K562 (cell line): Measurements from ENCODE around the gene RACK1. TPM values are rescaled to one million over a fixed set of nuclear protein-coding genes. Genes with fewer than 3 reads are reported as not detected.

Experiments
- ATAC-seq: fragments of 200-7000 bp; cut with Tn5 transposase; 3 replicates; pipeline ENCODE4 v1.9.1; 2020; ENCODE audit warnings: moderate library complexity
- BruUV-seq: library from RNA; stranded (reverse); fragments of 400-500 nt; replicated peaks from 2 replicates; lab custom pipeline; 2021; lab: Mats Ljungman, UMichigan
- CTCF ChIA-PET: fragments of 300-600 bp; formaldehyde crosslinking; extraction: SDS; loops from one replicate; lab custom pipeline; 2021; ENCODE audit warnings: low intra/inter-chr PET ratio; lab: Yijun Ruan, JAX
- POLR2A ChIA-PET: fragments of 300-600, 350-650 bp; sonication (Branson Sonifier 250); formaldehyde crosslinking; extraction: SDS; loops from one replicate; lab custom pipeline; 2021; ENCODE audit warnings: antibody characterized with exemption, inconsistent platforms; lab: Yijun Ruan, JAX
- DNase-seq, 4 experiments: peaks; one replicate each; pipeline versions ENCODE4 v3.0.0 to v3.0.0-alpha.2; 2011 to 2018; ENCODE audit warnings: low spot score in 3 of 4, mixed read lengths in 3 of 4; ENCODE audit errors: extremely low read depth in 1 of 4
- FAIRE-seq: peaks from 2 replicates; lab custom pipeline; 2011; peaks lifted over from hg19 to GRCh38; lab: Jason Lieb, UNC
- H2AFZ ChIP-seq: 2 replicates; pipeline ENCODE4 v1.6.0; 2011; ENCODE audit warnings: low read depth, low read length, control low read depth, inconsistent platforms
- H3K27ac ChIP-seq: fragments of 200-600 bp; 3 replicates; pipeline ENCODE4 v1.8.0; 2011; ENCODE audit warnings: low read depth, mild to moderate bottlenecking, control low read depth, inconsistent platforms, low read length, moderate library complexity, mixed read lengths; ENCODE audit errors: extremely low read depth
- H3K27me3 ChIP-seq, 2 experiments: fragments of 300-600 bp in 1 of 2; 2 replicates in 1 of 2; 3 replicates in 1 of 2; pipeline versions ENCODE4 v1.6.0 to v1.8.0; 2011; ENCODE audit warnings: inconsistent platforms in 2 of 2, low read length in 2 of 2, mild to moderate bottlenecking in 1 of 2, mixed read lengths in 1 of 2, moderate library complexity in 1 of 2; ENCODE audit not compliant: control insufficient read depth in 2 of 2, insufficient read depth in 2 of 2
- H3K36me3 ChIP-seq: fragments of 300-600 bp; 3 replicates; pipeline ENCODE4 v1.8.0; 2011; ENCODE audit warnings: mild to moderate bottlenecking, low read length, inconsistent platforms; ENCODE audit not compliant: control insufficient read depth, insufficient read depth
- H3K4me1 ChIP-seq, 2 experiments: fragments of 200-600 bp in 1 of 2; replicated peaks in 1 of 2; 2 replicates in 1 of 2; 3 replicates in 1 of 2; pipeline versions ENCODE4 v1.5.1 to v1.8.0; 2011; ENCODE audit warnings: inconsistent platforms in 2 of 2, low read length in 2 of 2, mild to moderate bottlenecking in 1 of 2, mixed read lengths in 1 of 2, moderate library complexity in 1 of 2; ENCODE audit not compliant: control insufficient read depth in 2 of 2, insufficient read depth in 2 of 2
- H3K4me2 ChIP-seq: 2 replicates; pipeline ENCODE4 v1.6.1; 2011; ENCODE audit warnings: low read length, control low read depth, inconsistent platforms, mixed read lengths; ENCODE audit not compliant: insufficient read depth
- H3K4me3 ChIP-seq: fragments of 200-600 bp; sonication (generic), shearing (Covaris generic); 2 replicates; pipeline ENCODE4 v1.5.1; 2016; ENCODE audit warnings: control low read depth, inconsistent platforms
- H3K79me2 ChIP-seq: fragments of 200-600 bp; 3 replicates; pipeline ENCODE4 v1.8.0; 2011; ENCODE audit warnings: low read length, inconsistent platforms; ENCODE audit not compliant: control insufficient read depth, insufficient read depth
- H3K9ac ChIP-seq, 2 experiments: 2 replicates each; pipeline versions ENCODE4 v1.6.0 to v1.6.1; 2011; ENCODE audit warnings: low read depth in 2 of 2, low read length in 2 of 2, control low read depth in 1 of 2, inconsistent platforms in 1 of 2, mild to moderate bottlenecking in 1 of 2, mixed read lengths in 1 of 2; ENCODE audit not compliant: insufficient read depth in 1 of 2
- H3K9me1 ChIP-seq: one replicate; pipeline ENCODE4 v1.6.0; 2011; ENCODE audit warnings: inconsistent platforms, mild to moderate bottlenecking, low read length, moderate library complexity; ENCODE audit not compliant: control insufficient read depth, insufficient read depth
- H3K9me3 ChIP-seq: replicated peaks from 2 replicates; pipeline ENCODE4 v1.5.1; 2011; ENCODE audit warnings: low read depth, low read length, inconsistent platforms; ENCODE audit not compliant: control insufficient read depth, insufficient read depth
- H4K20me1 ChIP-seq: replicated peaks from 2 replicates; pipeline ENCODE4 v1.6.1; 2011; ENCODE audit warnings: low read length, inconsistent platforms, mixed read lengths; ENCODE audit not compliant: control insufficient read depth, insufficient read depth
- EGR1 ChIP-seq: fragments of 450-650 bp; conservative IDR thresholded peaks from 2 replicates; pipeline ENCODE4 v1.6.1; 2017; ENCODE audit warnings: mild to moderate bottlenecking
- NCOA2 ChIP-seq, 2 experiments: fragments of 450-650 bp; IDR thresholded peaks; 2 replicates each; pipeline ENCODE4 v1.6.1; 2018; ENCODE audit warnings: mild to moderate bottlenecking in 2 of 2, moderate library complexity in 1 of 2; ENCODE audit not compliant: partially characterized antibody in 2 of 2
- NR2C1 ChIP-seq, 2 experiments: fragments of 450-650 bp; IDR thresholded peaks; 2 replicates each; pipeline ENCODE4 v1.6.1; 2017; ENCODE audit warnings: mild to moderate bottlenecking in 2 of 2, antibody characterized with exemption in 1 of 2, inconsistent platforms in 1 of 2, missing compliant biosample characterization in 1 of 2, missing genetic modification characterization in 1 of 2
- POLR2G ChIP-seq: fragments of 200-400 bp; formaldehyde crosslinking; IDR thresholded peaks from 2 replicates; pipeline ENCODE4 v1.6.1; 2017; ENCODE audit warnings: low read depth, mild to moderate bottlenecking, antibody characterized with exemption, low read length, moderate library complexity
- WGBS: fragments of 100-300 bp; shearing (Covaris generic); methylation state at CpG from one replicate; pipeline ENCODE4 v1.1.6; 2016; ENCODE audit warnings: low coverage, mixed read lengths; ENCODE audit not compliant: insufficient coverage; ENCODE audit errors: missing lambda C conversion rate; 5-methylcytosine and 5-hydroxymethylcytosine counted together
- in situ Hi-C: fragments of 300-500 bp; cut with MboI; formaldehyde crosslinking; loops from 4 replicates; pipeline ENCODE4 v1.15.0; 2018; ENCODE audit warnings: inconsistent platforms, mixed read lengths
- intact Hi-C: fragments of 100-400 bp; cut with micrococcal nuclease; formaldehyde crosslinking; loops from 2 replicates; pipeline ENCODE4 v1.14.2; 2022
- polyA plus RNA-seq, 8 experiments: library from polyadenylated mRNA; depleted of rRNA in 4 of 8; stranded (reverse) in 5 of 8; unstranded in 3 of 8; fragments of >200 nt; fragmentation: Nextera tagmentation in 2 of 8; fragmentation: Illumina TruSeq in 1 of 8; extraction: Ambion mirVana in 2 of 8; extraction: Trizol in 1 of 8; gene quantifications; 2 replicates each; pipeline versions ENCODE4 v1.2.1 to v1.2.3, GENCODE V29; 2011 to 2014; ENCODE audit warnings: inconsistent platforms in 1 of 8, missing spikeins in 1 of 8
- total RNA-seq, 7 experiments: library from RNA; depleted of rRNA in 6 of 7; stranded (reverse); fragments of >200 nt in 6 of 7; fragmentation: Illumina TruSeq in 2 of 7; extraction: Trizol in 2 of 7; gene quantifications; 2 replicates each; pipeline versions ENCODE4 v1.2.1 to v1.2.3, GENCODE V29; 2011 to 2021; ENCODE audit warnings: low replicate concordance in 1 of 7

The RACK1 gene
- total and polyA plus RNA-seq, 9 of the 15 experiments (the other 6 are each of a cell fraction or from before 2014, with no cell fraction given), result 2,303 to 5,311 (median 3,833) TPM

DNA sequence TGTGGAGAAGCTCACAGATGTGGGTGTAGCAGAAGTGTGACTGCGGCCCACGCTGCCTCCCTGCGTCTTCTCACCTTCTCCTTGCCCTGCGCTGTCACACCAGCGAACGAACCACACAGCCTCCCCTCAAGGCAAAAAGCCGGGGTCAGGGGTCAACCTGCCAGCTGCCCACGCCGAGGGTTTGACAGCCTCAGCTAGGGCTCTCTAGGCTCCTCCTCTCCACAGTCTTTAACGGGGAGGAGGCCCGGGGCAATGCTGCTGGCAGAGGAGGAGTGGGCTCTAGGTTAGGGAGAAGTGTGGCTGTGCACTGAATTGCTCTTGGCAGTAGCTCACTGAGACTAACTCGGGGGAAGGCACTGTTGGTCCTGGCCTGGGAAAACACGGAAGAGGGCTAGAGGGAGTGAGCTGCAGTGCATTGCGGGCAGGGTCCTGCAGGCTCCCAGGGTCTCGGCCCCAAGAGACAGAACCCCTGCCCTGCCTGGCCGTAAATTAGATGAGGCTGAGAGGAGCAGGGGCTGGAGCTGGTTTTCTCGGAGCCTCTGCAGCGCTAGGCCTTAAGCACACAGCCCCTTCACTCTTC is 21.5 kb upstream of the RACK1 start:
- TF ChIP-seq POLR2G, result peak; percentile 59
- TF ChIP-seq EGR1, result peak; percentile 25; the same call in 1 of the 2 replicates
- TF ChIP-seq NCOA2 (IDR thresholded peaks at IDR 0.05; ENCODE audit: partially characterized antibody in 2 of 2), result no peak
- peak; percentile 62; the same call in 1 of the 2 replicates for TF ChIP-seq NR2C1 (IDR thresholded peaks at IDR 0.05)
- TF ChIP-seq NR2C1 (tag; IDR thresholded peaks at IDR 0.05), result no peak
- ATAC-seq (no peak), DNase-seq (no peak), FAIRE-seq (no peak)
- Histone ChIP-seq H3K9ac (peak overlapping the region in 1 of 2 experiments; percentile 6; a peak in 1 of 4 replicates), H3K4me1 (peaks cover 14 to 37% of the 10 kb centered on the region in 2 experiments; a peak in 4 of 5 replicates), H3K36me3 (peaks cover 14% of the 10 kb centered on the region; the same call in 2 of the 3 replicates), H3K9me3 (no peaks in the 10 kb centered on the region), H3K9me1 (peaks cover 3% of the 10 kb centered on the region), H3K27ac (no peak overlapping the region), H3K4me3 (no peak overlapping the region), H4K20me1 (peaks cover 4% of the 10 kb centered on the region; the same call in 1 of the 2 replicates), H3K27me3 (no peaks in the 10 kb centered on the region), H3K79me2 (peaks cover 26% of the 10 kb centered on the region), H2AFZ (no peak overlapping the region), H3K4me2 (no peak overlapping the region)
- CTCF ChIA-PET, result no interaction called here
- POLR2A ChIA-PET, result interaction anchor here (1.0 to 1.9 kb wide), 4 partner anchors 8 to 30 kb away, joined by 3 to 5 read pairs (median 4); no protein-coding TSS in a partner anchor
- no TSS peak for BruUV-seq
- WGBS, result 68% methylated on average over 16 of the region's 18 CpGs
- in situ Hi-C loops (no loop called here), intact Hi-C loops (no loop called here)
